Fibroblast of pulmonary artery (primary cell): ENCODE results near the gene ZNF226.
A peak's percentile ranks its signal among the peaks of the same experiment; 100 is the strongest.
"Not testable (repeated sequence)": the region's sequence is repeated elsewhere in the genome, so short reads cannot be mapped to it uniquely, and the experiment has no call there.

Experiments
- DNase-seq: peaks from one replicate; pipeline ENCODE4 v3.0.0-alpha.2; 2010; ENCODE audit warnings: low read depth
- H3K4me3 ChIP-seq: replicated peaks from 2 replicates; pipeline ENCODE4 v1.5.1; 2011; ENCODE audit warnings: low read depth, mild to moderate bottlenecking, control low read depth, low read length, moderate library complexity
- TF ChIP-seq, protein P1 (sequence below): IDR thresholded peaks from 2 replicates; pipeline ENCODE4 v1.5.1; 2011; ENCODE audit warnings: mild to moderate bottlenecking, control low read depth, low read length, inconsistent platforms; ENCODE audit errors: missing control alignments

The ZNF226 gene

DNA sequence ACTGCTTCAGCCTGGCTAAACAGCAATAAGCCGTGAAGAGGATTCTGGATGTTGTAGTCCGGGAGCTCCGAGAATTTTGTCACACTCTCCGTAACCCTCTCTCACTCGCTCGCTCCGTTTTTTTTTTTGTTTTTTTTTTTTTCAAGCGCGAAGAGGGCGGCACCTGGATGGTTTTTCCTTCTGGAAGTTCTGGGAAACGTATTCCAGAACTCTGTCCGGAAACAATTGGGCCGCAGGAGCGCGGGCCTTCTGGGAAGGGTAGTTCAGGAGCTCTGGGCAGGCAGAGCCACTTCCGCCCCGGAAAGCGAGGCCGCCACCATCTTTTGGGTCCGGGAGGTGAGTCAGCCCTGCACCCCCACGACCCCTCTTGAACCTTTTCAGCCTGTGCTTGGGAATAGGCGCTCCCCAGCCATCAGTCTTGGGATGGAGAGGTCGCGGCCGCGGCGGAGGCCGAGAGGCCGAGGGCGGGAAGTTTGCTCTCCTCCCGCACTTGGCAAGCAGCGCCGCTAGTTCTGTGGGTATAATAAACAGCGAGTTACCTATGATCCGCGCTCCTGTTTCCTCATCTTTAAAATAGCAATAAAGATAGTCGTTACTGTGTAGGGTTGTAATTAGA lies 47.5 kb downstream of the ZNF226 start, which contains the start of gene ZNF227:
TSS of gene ZNF227 (plus strand) at position 283 of the 616 bp plus-strand sequence. CDS start 5,261 bp downstream, outside the sequence.
- DNase-seq = peak; percentile 98
- TF ChIP-seq, protein P1, sequence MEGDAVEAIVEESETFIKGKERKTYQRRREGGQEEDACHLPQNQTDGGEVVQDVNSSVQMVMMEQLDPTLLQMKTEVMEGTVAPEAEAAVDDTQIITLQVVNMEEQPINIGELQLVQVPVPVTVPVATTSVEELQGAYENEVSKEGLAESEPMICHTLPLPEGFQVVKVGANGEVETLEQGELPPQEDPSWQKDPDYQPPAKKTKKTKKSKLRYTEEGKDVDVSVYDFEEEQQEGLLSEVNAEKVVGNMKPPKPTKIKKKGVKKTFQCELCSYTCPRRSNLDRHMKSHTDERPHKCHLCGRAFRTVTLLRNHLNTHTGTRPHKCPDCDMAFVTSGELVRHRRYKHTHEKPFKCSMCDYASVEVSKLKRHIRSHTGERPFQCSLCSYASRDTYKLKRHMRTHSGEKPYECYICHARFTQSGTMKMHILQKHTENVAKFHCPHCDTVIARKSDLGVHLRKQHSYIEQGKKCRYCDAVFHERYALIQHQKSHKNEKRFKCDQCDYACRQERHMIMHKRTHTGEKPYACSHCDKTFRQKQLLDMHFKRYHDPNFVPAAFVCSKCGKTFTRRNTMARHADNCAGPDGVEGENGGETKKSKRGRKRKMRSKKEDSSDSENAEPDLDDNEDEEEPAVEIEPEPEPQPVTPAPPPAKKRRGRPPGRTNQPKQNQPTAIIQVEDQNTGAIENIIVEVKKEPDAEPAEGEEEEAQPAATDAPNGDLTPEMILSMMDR = no peak
- peak within 1 kb of the TSS; percentile 97 for H3K4me3 ChIP-seq

DNA sequence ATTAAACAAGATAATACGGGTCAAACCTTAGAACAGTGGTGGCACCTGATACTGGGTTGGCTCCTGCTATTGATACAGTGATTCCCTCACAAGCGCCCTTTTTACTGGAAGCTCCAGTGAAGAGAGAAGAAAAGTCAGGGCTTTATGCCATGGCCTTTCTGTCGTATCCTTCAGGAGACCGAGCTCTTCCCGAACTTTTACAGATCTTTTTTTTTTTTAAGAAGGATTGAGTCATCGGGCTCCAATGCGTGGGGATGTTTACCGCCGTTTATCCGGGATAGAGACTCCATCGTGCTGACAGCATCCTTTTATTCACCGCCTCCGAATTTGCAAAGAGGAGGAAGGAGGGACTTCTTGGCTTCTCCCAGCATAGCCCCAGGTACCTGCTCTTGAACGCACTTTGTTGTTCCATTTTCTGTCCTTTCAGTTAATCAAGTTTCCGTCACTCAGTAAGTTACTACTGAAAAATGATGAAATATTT lies 48.0 kb downstream of the ZNF226 start:
- TF ChIP-seq, protein P1 = no peak
- H3K4me3 ChIP-seq = peak overlapping the region; percentile 97
- DNase-seq = peak; percentile 37

DNA sequence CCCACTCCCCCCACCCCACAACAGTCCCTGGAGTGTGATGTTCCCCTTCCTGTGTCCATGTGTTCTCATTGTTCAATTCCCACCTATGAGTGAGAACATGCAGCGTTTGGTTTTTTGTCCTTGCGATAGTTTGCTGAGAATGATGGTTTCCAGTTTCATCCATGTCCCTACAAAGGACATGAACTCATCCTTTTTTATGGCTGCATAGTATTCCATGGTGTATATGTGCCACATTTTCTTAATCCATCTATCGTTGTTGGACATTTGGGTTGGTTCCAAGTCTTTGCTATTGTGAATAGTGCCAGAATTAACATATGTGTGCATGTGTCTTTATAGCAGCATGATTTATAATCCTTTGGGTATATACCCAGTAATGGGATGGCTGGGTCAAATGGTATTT lies 55.0 kb downstream of the ZNF226 start:
- DNase-seq, H3K4me3 ChIP-seq: not testable (repeated sequence)

DNA sequence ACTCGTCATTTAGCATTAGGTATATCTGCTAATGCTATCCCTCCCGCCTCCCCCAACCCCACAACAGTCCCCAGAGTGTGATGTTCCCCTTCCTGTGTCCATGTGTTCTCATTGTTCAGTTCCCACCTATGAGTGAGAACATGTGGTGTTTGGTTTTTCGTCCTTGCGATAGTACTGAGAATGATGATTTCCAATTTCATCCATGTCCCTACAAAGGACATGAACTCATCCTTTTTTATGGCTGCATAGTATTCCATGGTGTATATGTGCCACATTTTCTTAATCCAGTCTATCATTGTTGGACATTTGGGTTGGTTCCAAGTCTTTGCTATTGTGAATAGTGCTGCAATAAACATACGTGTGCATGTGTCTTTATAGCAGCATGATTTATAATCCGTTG lies 55.9 kb downstream of the ZNF226 start:
- DNase-seq = not testable (repeated sequence)

DNA sequence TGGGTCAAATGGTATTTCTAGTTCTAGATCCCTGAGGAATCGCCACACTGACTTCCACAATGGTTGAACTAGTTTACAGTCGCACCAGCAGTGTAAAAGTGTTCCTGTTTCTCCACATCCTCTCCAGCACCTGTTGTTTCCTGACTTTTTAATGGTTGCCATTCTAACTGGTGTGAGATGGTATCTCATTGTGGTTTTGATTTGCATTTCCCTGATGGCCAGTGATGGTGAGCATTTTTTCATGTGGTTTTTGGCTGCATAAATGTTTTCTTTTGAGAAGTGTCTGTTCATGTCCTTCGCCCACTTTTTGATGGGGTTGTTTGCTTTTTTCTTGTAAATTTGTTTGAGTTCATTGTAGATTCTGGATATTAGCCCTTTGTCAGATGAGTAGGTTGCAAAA lies 56.4 kb downstream of the ZNF226 start:
- not testable (repeated sequence) for H3K4me3 ChIP-seq

More for the DNA sequence above, 55.9 kb downstream of the ZNF226 start:
- H3K4me3 ChIP-seq = not testable (repeated sequence)

More for the DNA sequence above, 56.4 kb downstream of the ZNF226 start:
- DNase-seq = not testable (repeated sequence)
